HL-60 (cell line): ENCODE data around the gene SLC25A4.
A peak's percentile ranks its signal among the peaks of the same experiment; 100 is the strongest.

Experiments used
- DNase-seq, 2 experiments: peaks; one replicate each; pipeline ENCODE4 v3.0.0-alpha.2; 2010 to 2020; ENCODE audit warnings: low read depth in 1 of 2, low spot score in 1 of 2
- H3K27ac ChIP-seq: fragments of 250-450 bp; sonication (Bioruptor Pico); replicated peaks from 2 replicates; pipeline ENCODE4 v1.5.1; 2020; ENCODE audit warnings: mild to moderate bottlenecking, moderate library complexity
- H3K27me3 ChIP-seq: fragments of 250-450 bp; sonication (Bioruptor Pico); 2 replicates; pipeline ENCODE4 v1.5.1; 2021; ENCODE audit warnings: mild to moderate bottlenecking, moderate library complexity; ENCODE audit not compliant: insufficient read depth, poor library complexity, severe bottlenecking
- H3K4me3 ChIP-seq: replicated peaks from 2 replicates; pipeline ENCODE4 v1.5.1; 2011; ENCODE audit warnings: mild to moderate bottlenecking, control low read depth, low read length; ENCODE audit not compliant: insufficient read depth
- CTCF ChIP-seq: IDR thresholded peaks from one replicate; pipeline ENCODE4 v1.5.1; 2011; ENCODE audit warnings: low read length, control low read depth, inconsistent platforms; ENCODE audit not compliant: insufficient read depth
- GABPA ChIP-seq: IDR thresholded peaks from 2 replicates; pipeline ENCODE4 v1.6.1; 2012; ENCODE audit warnings: low read depth
- POLR2AphosphoS5 ChIP-seq: IDR thresholded peaks from 2 replicates; pipeline ENCODE4 v1.6.1; 2012; ENCODE audit warnings: low read depth
- REST ChIP-seq: IDR thresholded peaks from 2 replicates; pipeline ENCODE4 v1.6.1; 2012; ENCODE audit warnings: low read depth; ENCODE audit not compliant: insufficient replicate concordance
- SPI1 ChIP-seq: IDR thresholded peaks from 2 replicates; pipeline ENCODE4 v1.6.1; 2012; ENCODE audit warnings: low read depth, mild to moderate bottlenecking, borderline replicate concordance

Gene SLC25A4

DNA sequence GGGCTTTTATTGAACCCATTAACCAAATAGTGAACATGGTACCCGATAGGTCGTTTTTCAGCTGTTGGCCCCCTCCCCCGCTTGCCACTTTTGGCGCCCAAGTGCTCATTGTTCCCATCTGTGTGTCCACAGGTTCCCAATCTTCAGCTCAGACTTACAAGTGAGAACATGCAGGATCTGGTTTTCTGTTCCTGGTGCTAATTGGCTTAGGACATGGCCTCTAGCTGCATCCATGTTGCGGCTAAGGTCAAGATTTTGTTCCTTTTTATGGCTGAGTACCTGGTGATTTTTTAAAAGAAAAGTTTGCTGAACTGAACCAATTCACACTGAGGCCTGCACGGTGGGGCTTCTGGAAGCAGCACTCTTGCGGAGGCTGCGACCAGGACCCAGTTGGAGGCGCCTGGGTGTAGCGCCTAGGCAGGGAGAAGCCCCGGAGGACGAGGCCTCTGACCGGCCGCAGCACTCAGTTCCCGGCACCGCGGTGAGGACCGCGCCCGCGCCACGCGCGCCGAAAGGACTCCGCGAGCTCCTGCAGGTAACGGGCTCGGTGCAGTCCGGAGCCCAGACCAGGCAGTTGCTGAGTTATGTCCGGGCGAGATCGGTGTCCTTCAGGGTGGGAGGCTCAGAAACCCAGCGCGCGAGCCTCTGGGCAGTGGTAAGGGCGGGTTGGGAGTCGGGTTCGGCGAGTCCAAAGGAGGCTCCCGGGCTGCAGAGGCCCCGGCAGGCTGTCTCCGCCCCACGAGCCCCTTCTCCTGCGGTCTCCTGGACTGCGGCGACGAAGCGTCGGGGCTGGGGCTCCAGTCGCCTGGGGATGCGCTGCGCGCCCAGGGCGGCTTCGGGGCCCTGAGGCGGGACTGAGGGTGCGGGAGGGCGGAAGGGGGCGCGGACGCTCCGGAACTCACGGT, 15.8 kb upstream of the SLC25A4 start:
- peak overlapping the region; percentile 21 for H3K4me3 ChIP-seq
- TF ChIP-seq CTCF (no peak), REST (no peak), SPI1 (no peak), POLR2AphosphoS5 (no peak), GABPA (no peak)
- DNase-seq = no peak
- no peak overlapping the region for H3K27ac ChIP-seq
- H3K27me3 ChIP-seq = peaks cover 37% of the 10 kb centered on the region

DNA sequence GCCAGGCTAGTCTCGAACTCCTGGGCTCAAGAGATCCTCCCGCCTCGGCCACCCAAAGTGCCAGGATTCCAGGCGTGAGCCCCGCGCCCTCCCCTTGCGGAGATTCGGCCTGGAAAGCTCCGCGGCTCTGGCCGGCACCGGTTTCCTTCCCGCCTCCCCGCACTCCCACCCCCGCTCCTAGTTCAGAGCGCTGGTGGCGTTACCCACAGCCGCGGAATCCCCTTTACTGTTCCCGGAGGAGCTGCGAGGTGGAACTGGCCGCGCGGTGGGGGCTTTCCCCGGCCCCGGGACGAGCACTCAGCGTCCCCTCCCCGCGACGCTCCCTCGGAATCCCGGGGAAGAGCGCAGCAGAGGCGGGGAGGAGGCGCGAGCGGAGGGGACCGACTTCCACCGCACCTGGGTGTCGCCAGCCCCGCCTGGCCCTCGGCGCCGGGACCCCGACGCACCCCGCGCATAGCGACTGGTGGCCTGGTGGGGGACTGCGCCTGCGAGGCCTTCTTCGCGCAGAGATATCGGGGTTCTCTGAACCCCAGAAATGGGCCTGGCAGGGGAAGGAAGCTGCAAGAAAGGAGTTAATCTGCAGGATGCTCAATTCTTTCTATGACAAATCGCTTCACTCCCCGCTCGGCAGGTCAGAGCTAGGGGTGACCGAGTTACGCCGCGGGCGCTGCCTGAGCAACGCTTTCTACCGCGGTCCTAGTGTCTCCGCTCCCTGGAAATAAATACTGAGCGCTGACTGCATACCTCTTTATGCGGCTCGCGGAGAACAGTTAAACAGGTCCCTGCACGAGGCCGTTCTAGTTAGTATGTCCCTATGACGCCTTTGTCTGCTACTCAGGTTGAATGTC, 14.6 kb upstream of the SLC25A4 start:
- Histone ChIP-seq H3K27ac (no peak overlapping the region), H3K27me3 (peaks cover 31% of the 10 kb centered on the region), H3K4me3 (peak overlapping the region; percentile 21)
- DNase-seq = no peak
- no peak for TF ChIP-seq CTCF
- no peak for TF ChIP-seq SPI1
- no peak for TF ChIP-seq REST
- no peak for TF ChIP-seq GABPA
- TF ChIP-seq POLR2AphosphoS5 = no peak

- no peak overlapping the region for H3K4me3 ChIP-seq
- H3K27me3 ChIP-seq = peaks cover 11% of the 10 kb centered on the region
- DNase-seq = peak in 1 of 2 experiments; percentile 18
- TF ChIP-seq REST (no peak), POLR2AphosphoS5 (no peak), CTCF (peak; percentile 30), SPI1 (no peak), GABPA (no peak)
- H3K27ac ChIP-seq = no peak overlapping the region
These were observed 8.7 kb upstream of the SLC25A4 start for GRCh38 chr4:185134307-185134869.
